ENCODE measurements around the gene ZBTB7C.

DNA sequence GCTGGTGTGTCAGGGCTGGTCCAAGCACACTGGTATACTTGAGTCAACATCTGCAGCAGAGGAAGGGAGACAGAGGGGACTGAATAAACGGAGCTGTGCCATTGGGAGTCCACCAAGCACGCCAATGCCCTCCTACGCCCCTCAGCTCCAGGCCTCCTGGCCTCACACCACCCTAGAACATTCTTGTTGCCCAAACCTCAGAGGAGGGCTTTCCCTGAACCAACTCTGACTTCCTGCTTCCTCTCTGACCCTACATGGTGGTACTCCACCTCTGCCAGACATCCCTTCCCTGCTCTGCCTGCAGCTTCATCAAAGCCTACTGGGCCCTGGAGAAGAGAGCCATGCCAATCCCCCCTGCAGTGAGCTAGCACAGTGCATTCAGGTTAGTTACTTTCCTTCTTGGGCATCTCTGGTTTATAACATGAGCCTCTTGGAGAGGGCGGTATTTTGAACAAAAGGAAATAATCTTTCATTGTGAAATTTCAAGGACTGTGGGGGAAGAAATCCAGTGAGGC lies 54.4 kb downstream of the ZBTB7C start:
- TF ChIP-seq, protein P1, sequence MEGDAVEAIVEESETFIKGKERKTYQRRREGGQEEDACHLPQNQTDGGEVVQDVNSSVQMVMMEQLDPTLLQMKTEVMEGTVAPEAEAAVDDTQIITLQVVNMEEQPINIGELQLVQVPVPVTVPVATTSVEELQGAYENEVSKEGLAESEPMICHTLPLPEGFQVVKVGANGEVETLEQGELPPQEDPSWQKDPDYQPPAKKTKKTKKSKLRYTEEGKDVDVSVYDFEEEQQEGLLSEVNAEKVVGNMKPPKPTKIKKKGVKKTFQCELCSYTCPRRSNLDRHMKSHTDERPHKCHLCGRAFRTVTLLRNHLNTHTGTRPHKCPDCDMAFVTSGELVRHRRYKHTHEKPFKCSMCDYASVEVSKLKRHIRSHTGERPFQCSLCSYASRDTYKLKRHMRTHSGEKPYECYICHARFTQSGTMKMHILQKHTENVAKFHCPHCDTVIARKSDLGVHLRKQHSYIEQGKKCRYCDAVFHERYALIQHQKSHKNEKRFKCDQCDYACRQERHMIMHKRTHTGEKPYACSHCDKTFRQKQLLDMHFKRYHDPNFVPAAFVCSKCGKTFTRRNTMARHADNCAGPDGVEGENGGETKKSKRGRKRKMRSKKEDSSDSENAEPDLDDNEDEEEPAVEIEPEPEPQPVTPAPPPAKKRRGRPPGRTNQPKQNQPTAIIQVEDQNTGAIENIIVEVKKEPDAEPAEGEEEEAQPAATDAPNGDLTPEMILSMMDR (conservative IDR thresholded peaks at IDR 0.05; ENCODE audit: low read depth, low read length): no peak
- no peak for TF ChIP-seq EZH2 (IDR thresholded peaks at IDR 0.05; ENCODE audit: borderline replicate concordance, low read depth, low read length, poor library complexity, severe bottlenecking)
